K562 (cell line): ENCODE measurements around the gene SHROOM3. TPM values are rescaled to one million over a fixed set of nuclear protein-coding genes. Genes with fewer than 3 reads are reported as not detected.

Experiments used
- ATAC-seq: fragments of 200-7000 bp; cut with Tn5 transposase; 3 replicates; pipeline ENCODE4 v1.9.1; 2020; ENCODE audit warnings: moderate library complexity
- BruUV-seq: library from RNA; stranded (reverse); fragments of 400-500 nt; replicated peaks from 2 replicates; lab custom pipeline; 2021; lab: Mats Ljungman, UMichigan
- CTCF ChIA-PET: fragments of 300-600 bp; formaldehyde crosslinking; extraction: SDS; loops from one replicate; lab custom pipeline; 2021; ENCODE audit warnings: low intra/inter-chr PET ratio; lab: Yijun Ruan, JAX
- POLR2A ChIA-PET: fragments of 300-600, 350-650 bp; sonication (Branson Sonifier 250); formaldehyde crosslinking; extraction: SDS; loops from one replicate; lab custom pipeline; 2021; ENCODE audit warnings: antibody characterized with exemption, inconsistent platforms; lab: Yijun Ruan, JAX
- DNase-seq, 4 experiments: peaks; one replicate each; pipeline versions ENCODE4 v3.0.0 to v3.0.0-alpha.2; 2011 to 2018; ENCODE audit warnings: low spot score in 3 of 4, mixed read lengths in 3 of 4; ENCODE audit errors: extremely low read depth in 1 of 4
- FAIRE-seq: peaks from 2 replicates; lab custom pipeline; 2011; peaks lifted over from hg19 to GRCh38; lab: Jason Lieb, UNC
- H2AFZ ChIP-seq: 2 replicates; pipeline ENCODE4 v1.6.0; 2011; ENCODE audit warnings: low read depth, low read length, control low read depth, inconsistent platforms
- H3K27ac ChIP-seq: fragments of 200-600 bp; 3 replicates; pipeline ENCODE4 v1.8.0; 2011; ENCODE audit warnings: low read depth, mild to moderate bottlenecking, control low read depth, inconsistent platforms, low read length, moderate library complexity, mixed read lengths; ENCODE audit errors: extremely low read depth
- H3K27me3 ChIP-seq, 2 experiments: fragments of 300-600 bp in 1 of 2; 2 replicates in 1 of 2; 3 replicates in 1 of 2; pipeline versions ENCODE4 v1.6.0 to v1.8.0; 2011; ENCODE audit warnings: inconsistent platforms in 2 of 2, low read length in 2 of 2, mild to moderate bottlenecking in 1 of 2, mixed read lengths in 1 of 2, moderate library complexity in 1 of 2; ENCODE audit not compliant: control insufficient read depth in 2 of 2, insufficient read depth in 2 of 2
- H3K36me3 ChIP-seq: fragments of 300-600 bp; 3 replicates; pipeline ENCODE4 v1.8.0; 2011; ENCODE audit warnings: mild to moderate bottlenecking, low read length, inconsistent platforms; ENCODE audit not compliant: control insufficient read depth, insufficient read depth
- H3K4me1 ChIP-seq, 2 experiments: fragments of 200-600 bp in 1 of 2; replicated peaks in 1 of 2; 2 replicates in 1 of 2; 3 replicates in 1 of 2; pipeline versions ENCODE4 v1.5.1 to v1.8.0; 2011; ENCODE audit warnings: inconsistent platforms in 2 of 2, low read length in 2 of 2, mild to moderate bottlenecking in 1 of 2, mixed read lengths in 1 of 2, moderate library complexity in 1 of 2; ENCODE audit not compliant: control insufficient read depth in 2 of 2, insufficient read depth in 2 of 2
- H3K4me2 ChIP-seq: 2 replicates; pipeline ENCODE4 v1.6.1; 2011; ENCODE audit warnings: low read length, control low read depth, inconsistent platforms, mixed read lengths; ENCODE audit not compliant: insufficient read depth
- H3K4me3 ChIP-seq: fragments of 200-600 bp; sonication (generic), shearing (Covaris generic); 2 replicates; pipeline ENCODE4 v1.5.1; 2016; ENCODE audit warnings: control low read depth, inconsistent platforms
- H3K79me2 ChIP-seq: fragments of 200-600 bp; 3 replicates; pipeline ENCODE4 v1.8.0; 2011; ENCODE audit warnings: low read length, inconsistent platforms; ENCODE audit not compliant: control insufficient read depth, insufficient read depth
- H3K9ac ChIP-seq, 2 experiments: 2 replicates each; pipeline versions ENCODE4 v1.6.0 to v1.6.1; 2011; ENCODE audit warnings: low read depth in 2 of 2, low read length in 2 of 2, control low read depth in 1 of 2, inconsistent platforms in 1 of 2, mild to moderate bottlenecking in 1 of 2, mixed read lengths in 1 of 2; ENCODE audit not compliant: insufficient read depth in 1 of 2
- H3K9me1 ChIP-seq: one replicate; pipeline ENCODE4 v1.6.0; 2011; ENCODE audit warnings: inconsistent platforms, mild to moderate bottlenecking, low read length, moderate library complexity; ENCODE audit not compliant: control insufficient read depth, insufficient read depth
- H3K9me3 ChIP-seq: replicated peaks from 2 replicates; pipeline ENCODE4 v1.5.1; 2011; ENCODE audit warnings: low read depth, low read length, inconsistent platforms; ENCODE audit not compliant: control insufficient read depth, insufficient read depth
- H4K20me1 ChIP-seq: replicated peaks from 2 replicates; pipeline ENCODE4 v1.6.1; 2011; ENCODE audit warnings: low read length, inconsistent platforms, mixed read lengths; ENCODE audit not compliant: control insufficient read depth, insufficient read depth
- CBFA2T2 ChIP-seq: fragments of 450-650 bp; conservative IDR thresholded peaks from 2 replicates; pipeline ENCODE4 v1.6.1; 2017; ENCODE audit warnings: mild to moderate bottlenecking
- CBX5 ChIP-seq: IDR thresholded peaks from 2 replicates; pipeline ENCODE4 v1.6.1; 2014; ENCODE audit warnings: low read depth, borderline replicate concordance
- ZBTB17 ChIP-seq: fragments of 450-650 bp; formaldehyde crosslinking; IDR thresholded peaks from 2 replicates; pipeline ENCODE4 v1.4.0; 2020; ENCODE audit warnings: mild to moderate bottlenecking
- ZNF696 ChIP-seq: fragments of 250-450 bp; sonication (Bioruptor Pico); conservative IDR thresholded peaks from 2 replicates; pipeline ENCODE4 v1.4.0; 2020; ENCODE audit warnings: mild to moderate bottlenecking, moderate library complexity
- WGBS: fragments of 100-300 bp; shearing (Covaris generic); methylation state at CpG from one replicate; pipeline ENCODE4 v1.1.6; 2016; ENCODE audit warnings: low coverage, mixed read lengths; ENCODE audit not compliant: insufficient coverage; ENCODE audit errors: missing lambda C conversion rate; 5-methylcytosine and 5-hydroxymethylcytosine counted together
- in situ Hi-C: fragments of 300-500 bp; cut with MboI; formaldehyde crosslinking; loops from 4 replicates; pipeline ENCODE4 v1.15.0; 2018; ENCODE audit warnings: inconsistent platforms, mixed read lengths
- intact Hi-C: fragments of 100-400 bp; cut with micrococcal nuclease; formaldehyde crosslinking; loops from 2 replicates; pipeline ENCODE4 v1.14.2; 2022
- polyA plus RNA-seq, 8 experiments: library from polyadenylated mRNA; depleted of rRNA in 4 of 8; stranded (reverse) in 5 of 8; unstranded in 3 of 8; fragments of >200 nt; fragmentation: Nextera tagmentation in 2 of 8; fragmentation: Illumina TruSeq in 1 of 8; extraction: Ambion mirVana in 2 of 8; extraction: Trizol in 1 of 8; gene quantifications; 2 replicates each; pipeline versions ENCODE4 v1.2.1 to v1.2.3, GENCODE V29; 2011 to 2014; ENCODE audit warnings: inconsistent platforms in 1 of 8, missing spikeins in 1 of 8
- total RNA-seq, 7 experiments: library from RNA; depleted of rRNA in 6 of 7; stranded (reverse); fragments of >200 nt in 6 of 7; fragmentation: Illumina TruSeq in 2 of 7; extraction: Trizol in 2 of 7; gene quantifications; 2 replicates each; pipeline versions ENCODE4 v1.2.1 to v1.2.3, GENCODE V29; 2011 to 2021; ENCODE audit warnings: low replicate concordance in 1 of 7
- TF ChIP-seq, protein P1 (sequence below): fragments of 250-450 bp; sonication (Bioruptor Pico); IDR thresholded peaks from 2 replicates; pipeline ENCODE4 v1.5.0; 2021
- TF ChIP-seq, protein P2 (sequence below): fragments of 200-400 bp; formaldehyde crosslinking; IDR thresholded peaks from 2 replicates; pipeline ENCODE4 v1.6.1; 2017; ENCODE audit warnings: mild to moderate bottlenecking, low read depth, low read length, moderate library complexity

The SHROOM3 gene
- total and polyA plus RNA-seq, 9 of the 15 experiments (the other 6 are each of a cell fraction or from before 2014, with no cell fraction given) = 0.01 to 0.07 TPM; not detected in 7

DNA sequence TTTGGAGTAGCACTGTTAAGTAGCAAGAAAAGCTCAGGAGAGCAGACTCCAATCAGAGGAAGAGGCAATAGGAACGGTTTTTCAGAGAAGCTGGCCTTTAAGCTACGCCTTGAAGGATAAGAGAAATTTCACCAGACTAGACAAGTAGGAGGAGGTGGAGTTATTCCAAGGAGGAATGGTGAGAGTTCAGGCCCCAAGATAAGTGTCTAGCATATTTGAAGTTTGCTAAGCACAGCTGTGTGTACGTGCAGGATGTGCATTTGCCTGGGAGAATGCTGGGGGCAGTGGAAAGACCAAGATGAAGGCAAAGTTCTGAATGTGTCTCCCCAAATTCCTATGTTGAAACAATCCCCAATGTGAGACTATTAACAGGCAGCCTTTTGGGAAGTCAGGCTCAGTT is 371.3 kb downstream of the SHROOM3 start:
- Histone ChIP-seq H3K9me3 (no peaks in the 10 kb centered on the region), H3K4me3 (no peak overlapping the region), H3K9ac (no peak overlapping the region), H3K4me1 (peaks cover 8 to 17% of the 10 kb centered on the region in 2 experiments), H3K9me1 (no peaks in the 10 kb centered on the region), H3K27ac (no peak overlapping the region), H3K27me3 (peaks cover 0 to 4% of the 10 kb centered on the region in 2 experiments; a peak in 1 of 5 replicates), H3K79me2 (no peaks in the 10 kb centered on the region), H3K36me3 (no peaks in the 10 kb centered on the region), H2AFZ (no peak overlapping the region), H3K4me2 (no peak overlapping the region), H4K20me1 (no peaks in the 10 kb centered on the region)
- in situ Hi-C loops (no loop called here), intact Hi-C loops (no loop called here)
- ChIA-PET POLR2A (no interaction called here), CTCF (no interaction called here)
- BruUV-seq = no TSS peak
- TF ChIP-seq ZBTB17 (CRISPR knock-in tag) (no peak), CBFA2T2 (no peak), ZNF696 (CRISPR knock-in tag) (no peak), CBX5 (no peak)
- TF ChIP-seq, protein P1, sequence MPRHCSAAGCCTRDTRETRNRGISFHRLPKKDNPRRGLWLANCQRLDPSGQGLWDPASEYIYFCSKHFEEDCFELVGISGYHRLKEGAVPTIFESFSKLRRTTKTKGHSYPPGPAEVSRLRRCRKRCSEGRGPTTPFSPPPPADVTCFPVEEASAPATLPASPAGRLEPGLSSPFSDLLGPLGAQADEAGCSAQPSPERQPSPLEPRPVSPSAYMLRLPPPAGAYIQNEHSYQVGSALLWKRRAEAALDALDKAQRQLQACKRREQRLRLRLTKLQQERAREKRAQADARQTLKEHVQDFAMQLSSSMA (CRISPR knock-in tag) = no peak
- TF ChIP-seq, protein P2, sequence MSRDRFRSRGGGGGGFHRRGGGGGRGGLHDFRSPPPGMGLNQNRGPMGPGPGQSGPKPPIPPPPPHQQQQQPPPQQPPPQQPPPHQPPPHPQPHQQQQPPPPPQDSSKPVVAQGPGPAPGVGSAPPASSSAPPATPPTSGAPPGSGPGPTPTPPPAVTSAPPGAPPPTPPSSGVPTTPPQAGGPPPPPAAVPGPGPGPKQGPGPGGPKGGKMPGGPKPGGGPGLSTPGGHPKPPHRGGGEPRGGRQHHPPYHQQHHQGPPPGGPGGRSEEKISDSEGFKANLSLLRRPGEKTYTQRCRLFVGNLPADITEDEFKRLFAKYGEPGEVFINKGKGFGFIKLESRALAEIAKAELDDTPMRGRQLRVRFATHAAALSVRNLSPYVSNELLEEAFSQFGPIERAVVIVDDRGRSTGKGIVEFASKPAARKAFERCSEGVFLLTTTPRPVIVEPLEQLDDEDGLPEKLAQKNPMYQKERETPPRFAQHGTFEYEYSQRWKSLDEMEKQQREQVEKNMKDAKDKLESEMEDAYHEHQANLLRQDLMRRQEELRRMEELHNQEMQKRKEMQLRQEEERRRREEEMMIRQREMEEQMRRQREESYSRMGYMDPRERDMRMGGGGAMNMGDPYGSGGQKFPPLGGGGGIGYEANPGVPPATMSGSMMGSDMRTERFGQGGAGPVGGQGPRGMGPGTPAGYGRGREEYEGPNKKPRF = no peak
- no peak for DNase-seq
- 10% methylated on average over 3 of the region's 3 CpGs for WGBS
- FAIRE-seq = no peak
- no peak for ATAC-seq
